ENCODE results near the gene MMP2. TPM values are rescaled to one million over a fixed set of nuclear protein-coding genes. Genes with fewer than 3 reads are reported as not detected.

MMP2 gene
- total RNA-seq, 1 experiment from 2014 or later = 0.91 TPM

GRCh38 chr16:55543472-55543871 is 64.5 kb downstream of the MMP2 start:
- peak in 1 of 2 experiments; percentile 30 for DNase-seq
- H3K27ac Mint-ChIP-seq (ENCODE audit: unreplicated experiment) = no peak overlapping the region

GRCh38 chr16:55552621-55553020 is 73.6 kb downstream of the MMP2 start:
- intact Hi-C loops (cut with micrococcal nuclease; ENCODE audit: unreplicated experiment) = no loop called here
- CTCF ChIA-PET = no interaction called here
- H3K27ac Mint-ChIP-seq (ENCODE audit: unreplicated experiment) = no peak overlapping the region

More at GRCh38 chr16:55543472-55543871, 64.5 kb downstream of the MMP2 start:
- BruUV-seq (replicated peaks) = no TSS peak
- H3K4me1 ChIP-seq = no peaks in the 10 kb centered on the region; the same call in 1 of the 2 replicates
- Mint-ChIP-seq H3K9me3 (ENCODE audit: unreplicated experiment) (no peaks in the 10 kb centered on the region), H3K4me3 (ENCODE audit: unreplicated experiment) (no peak overlapping the region), H3K36me3 (ENCODE audit: insufficient read depth, unreplicated experiment) (peaks cover 11% of the 10 kb centered on the region), H3K27me3 (ENCODE audit: insufficient read depth, unreplicated experiment) (no peaks in the 10 kb centered on the region), H3K4me1 (ENCODE audit: low read depth, unreplicated experiment) (no peaks in the 10 kb centered on the region)
- no peak overlapping the region for H3K4me3 ChIP-seq (ENCODE audit: low read depth, low read length)
- intact Hi-C loops (cut with micrococcal nuclease; ENCODE audit: unreplicated experiment) = loop anchor here (1.0 to 2.0 kb wide), 4 partner anchors 35 to 160 kb away; partner anchors contain the start of gene LPCAT2
- H3K27me3 ChIP-seq (replicated peaks; ENCODE audit: control insufficient read depth, insufficient read depth, low read length) = no peaks in the 10 kb centered on the region
- H3K9me3 ChIP-seq = no peaks in the 10 kb centered on the region
- H3K36me3 ChIP-seq (ENCODE audit: control insufficient read depth, insufficient read depth, low read length) = no peaks in the 10 kb centered on the region; the same call in 1 of the 2 replicates
- CTCF ChIA-PET = interaction anchor here (0.8 to 3.9 kb wide), 3 partner anchors 48 to 152 kb away, joined by 3 to 17 read pairs (median 5); no protein-coding TSS in a partner anchor
- POLR2A ChIA-PET = no interaction called here
- TF ChIP-seq CTCF (IDR thresholded peaks at IDR 0.05; ENCODE audit: insufficient read depth in 1 of 2, low read depth in 1 of 2, low read length in 1 of 2, severe bottlenecking in 1 of 2, unreplicated experiment in 1 of 2) = peak in 1 of 2 experiments; percentile 37

GRCh38 chr16:55555436-55555835 is 76.4 kb downstream of the MMP2 start:
- no peak overlapping the region for H3K27ac Mint-ChIP-seq (ENCODE audit: unreplicated experiment)

More at GRCh38 chr16:55552621-55553020, 73.6 kb downstream of the MMP2 start:
- Mint-ChIP-seq H3K27me3 (ENCODE audit: insufficient read depth, unreplicated experiment) (no peaks in the 10 kb centered on the region), H3K9me3 (ENCODE audit: unreplicated experiment) (no peaks in the 10 kb centered on the region), H3K36me3 (ENCODE audit: insufficient read depth, unreplicated experiment) (no peaks in the 10 kb centered on the region), H3K4me3 (ENCODE audit: unreplicated experiment) (no peak overlapping the region), H3K4me1 (ENCODE audit: low read depth, unreplicated experiment) (peaks cover 7% of the 10 kb centered on the region)
- Histone ChIP-seq H3K4me1 (no peaks in the 10 kb centered on the region), H3K27me3 (replicated peaks; ENCODE audit: control insufficient read depth, insufficient read depth, low read length) (no peaks in the 10 kb centered on the region), H3K4me3 (ENCODE audit: low read depth, low read length) (no peak overlapping the region), H3K36me3 (ENCODE audit: control insufficient read depth, insufficient read depth, low read length) (no peaks in the 10 kb centered on the region; the same call in 1 of the 2 replicates), H3K9me3 (no peaks in the 10 kb centered on the region)
- no peak for DNase-seq
- no peak for TF ChIP-seq CTCF (IDR thresholded peaks at IDR 0.05; ENCODE audit: insufficient read depth in 1 of 2, low read depth in 1 of 2, low read length in 1 of 2, severe bottlenecking in 1 of 2, unreplicated experiment in 1 of 2)
- no TSS peak for BruUV-seq (replicated peaks)
- POLR2A ChIA-PET = no interaction called here

More at GRCh38 chr16:55555436-55555835, 76.4 kb downstream of the MMP2 start:
- BruUV-seq (replicated peaks) = no TSS peak
- ChIA-PET CTCF (no interaction called here), POLR2A (no interaction called here)
- Histone ChIP-seq H3K27me3 (replicated peaks; ENCODE audit: control insufficient read depth, insufficient read depth, low read length) (no peaks in the 10 kb centered on the region), H3K4me3 (ENCODE audit: low read depth, low read length) (no peak overlapping the region), H3K36me3 (ENCODE audit: control insufficient read depth, insufficient read depth, low read length) (no peaks in the 10 kb centered on the region; the same call in 1 of the 2 replicates), H3K9me3 (no peaks in the 10 kb centered on the region), H3K4me1 (no peaks in the 10 kb centered on the region)
- TF ChIP-seq CTCF (IDR thresholded peaks at IDR 0.05; ENCODE audit: insufficient read depth in 1 of 2, low read depth in 1 of 2, low read length in 1 of 2, severe bottlenecking in 1 of 2, unreplicated experiment in 1 of 2) = no peak
- peaks cover 7% of the 10 kb centered on the region for H3K4me1 Mint-ChIP-seq (ENCODE audit: low read depth, unreplicated experiment)
- no peaks in the 10 kb centered on the region for H3K36me3 Mint-ChIP-seq (ENCODE audit: insufficient read depth, unreplicated experiment)
- intact Hi-C loops (cut with micrococcal nuclease; ENCODE audit: unreplicated experiment) = no loop called here
- no peaks in the 10 kb centered on the region for H3K9me3 Mint-ChIP-seq (ENCODE audit: unreplicated experiment)
- DNase-seq = no peak
- H3K27me3 Mint-ChIP-seq (ENCODE audit: insufficient read depth, unreplicated experiment) = no peaks in the 10 kb centered on the region
- H3K4me3 Mint-ChIP-seq (ENCODE audit: unreplicated experiment) = no peak overlapping the region

Other genes starting within 250 kb of the MMP2 start
- gene IRX6, start 155.0 kb upstream of the MMP2 start, total RNA-seq (2022) = not detected in 2 replicates
- 20.7 and 25.2 TPM in 2 replicates for gene LPCAT2, start 29.9 kb downstream of the MMP2 start, total RNA-seq (2022)
- not detected in 2 replicates for gene CAPNS2, start 87.5 kb downstream of the MMP2 start, total RNA-seq (2022)
- not detected in 2 replicates for gene SLC6A2, start 176.8 kb downstream of the MMP2 start, total RNA-seq (2022)